Measurements from ENCODE around the gene HPS5. TPM values are rescaled to one million over a fixed set of nuclear protein-coding genes. Genes with fewer than 3 reads are reported as not detected.
"Not testable (repeated sequence)": the region's sequence is repeated elsewhere in the genome, so short reads cannot be mapped to it uniquely, and the experiment has no call there.

Gene HPS5
- total RNA-seq, 3 donors from 2014 or later, result 9.8 to 16.6 (median 14.1) TPM

- H3K4me3 ChIP-seq, result no peak overlapping the region
- no peak for TF ChIP-seq CTCF (IDR thresholded peaks at IDR 0.05)
- no peak for DNase-seq
- ATAC-seq, result no peak
- no peaks in the 10 kb centered on the region for H3K9me3 ChIP-seq
- intact Hi-C loops (cut with DNase I, micrococcal nuclease), result loop anchor here in 1 of 2 donors (5.0 kb wide), 1 partner anchor 73 kb away; no protein-coding TSS in a partner anchor
- H3K36me3 ChIP-seq (ENCODE audit: low read depth), result no peaks in the 10 kb centered on the region
- peaks cover 32% of the 10 kb centered on the region for H3K4me1 ChIP-seq (ENCODE audit: low read depth)
These were observed 2.4 kb upstream of the HPS5 start for GRCh38 chr11:18324381-18324780.

DNA sequence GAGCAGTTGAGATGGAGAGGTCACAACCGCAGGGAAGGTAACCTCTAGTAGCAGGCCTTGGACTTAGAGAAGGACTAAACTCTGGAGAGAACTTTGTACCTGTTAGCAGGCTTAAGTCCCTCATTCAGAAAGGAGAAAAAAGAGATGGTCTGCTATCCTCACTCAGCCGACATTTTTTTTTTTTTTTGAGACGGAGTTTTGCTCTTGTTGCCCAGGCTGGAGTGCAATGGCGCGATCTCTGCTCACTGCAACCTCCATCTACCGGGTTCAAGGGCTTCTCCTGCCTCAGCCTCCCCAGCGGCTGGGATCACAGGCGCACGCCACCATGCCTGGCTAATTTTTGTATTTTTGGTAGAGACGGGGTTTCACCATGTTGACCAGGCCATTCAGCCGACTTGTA, 1.9 kb upstream of the HPS5 start:
- not testable (repeated sequence) for H3K4me3 ChIP-seq; DNase-seq; H3K9me3 ChIP-seq; ATAC-seq; H3K36me3 ChIP-seq (ENCODE audit: low read depth)
- peaks cover 32% of the 10 kb centered on the region for H3K4me1 ChIP-seq (ENCODE audit: low read depth)
- intact Hi-C loops (cut with DNase I, micrococcal nuclease), result loop anchor here in 1 of 2 donors (5.0 kb wide), 1 partner anchor 73 kb away; no protein-coding TSS in a partner anchor

DNA sequence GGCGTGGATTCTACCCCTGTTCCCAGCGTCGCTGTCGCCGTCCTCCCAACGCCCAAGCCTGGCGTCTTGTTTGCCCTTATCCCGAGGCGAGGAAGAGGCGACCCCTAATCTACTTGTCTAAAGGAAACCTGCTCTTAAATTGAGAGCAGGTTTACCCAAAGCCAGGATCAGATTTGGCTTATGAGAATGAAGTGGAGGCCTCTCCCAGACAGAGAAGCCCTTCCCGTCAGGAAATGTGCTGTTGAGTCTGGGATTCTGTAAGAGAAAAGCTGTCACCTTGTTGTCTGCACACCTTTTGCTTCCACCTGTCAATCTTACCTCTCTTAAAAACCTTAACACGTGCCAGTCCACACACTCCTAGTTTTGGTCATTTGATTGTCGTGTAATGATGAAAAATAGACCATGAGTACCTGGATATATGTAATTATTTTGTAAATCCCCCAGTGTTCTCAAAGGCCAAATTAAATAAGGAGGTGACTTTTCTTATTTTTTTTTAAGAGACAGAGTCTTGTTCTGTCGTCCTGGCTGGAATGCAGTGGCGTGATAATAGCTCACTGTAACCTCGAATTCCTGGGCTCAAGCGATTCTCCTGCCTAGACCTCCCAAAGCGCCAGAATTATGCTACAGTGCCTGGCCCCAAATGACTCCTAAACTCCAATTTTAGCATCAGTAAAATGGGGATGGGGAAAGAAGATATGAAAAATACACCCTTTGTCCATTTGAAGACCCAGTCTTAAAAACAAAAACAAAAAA, 1.1 kb upstream of the HPS5 start:
- Histone ChIP-seq H3K36me3 (ENCODE audit: low read depth) (no peaks in the 10 kb centered on the region), H3K4me1 (ENCODE audit: low read depth) (peaks cover 32% of the 10 kb centered on the region), H3K9me3 (no peaks in the 10 kb centered on the region), H3K4me3 (peak overlapping the region; percentile 71)
- intact Hi-C loops (cut with DNase I, micrococcal nuclease), result loop anchor here in 1 of 2 donors (5.0 kb wide), 1 partner anchor 74 kb away; no protein-coding TSS in a partner anchor
- DNase-seq (peak in 1 of 3 donors; percentile 9), ATAC-seq (no peak)
- TF ChIP-seq CTCF (IDR thresholded peaks at IDR 0.05), result no peak

- no peak for TF ChIP-seq CTCF (IDR thresholded peaks at IDR 0.05)
- intact Hi-C loops (cut with DNase I, micrococcal nuclease), result loop anchor here in 1 of 2 donors (5.0 kb wide), 1 partner anchor 76 kb away; no protein-coding TSS in a partner anchor
These were observed 367 bp downstream of the HPS5 start for GRCh38 chr11:18321578-18321968.

GRCh38 chr11:18320617-18321016, 1.3 kb downstream of the HPS5 start:
- Histone ChIP-seq H3K9me3 (no peaks in the 10 kb centered on the region), H3K36me3 (ENCODE audit: low read depth) (no peaks in the 10 kb centered on the region), H3K4me1 (ENCODE audit: low read depth) (peaks cover 32% of the 10 kb centered on the region), H3K4me3 (no peak overlapping the region)
- no peak for TF ChIP-seq CTCF (IDR thresholded peaks at IDR 0.05)
- ATAC-seq (no peak), DNase-seq (no peak)
- intact Hi-C loops (cut with DNase I, micrococcal nuclease), result loop anchor here in 1 of 2 donors (5.0 kb wide), 1 partner anchor 77 kb away; no protein-coding TSS in a partner anchor

More at GRCh38 chr11:18321578-18321968, 367 bp downstream of the HPS5 start:
- Histone ChIP-seq H3K36me3 (ENCODE audit: low read depth) (no peaks in the 10 kb centered on the region), H3K9me3 (no peaks in the 10 kb centered on the region), H3K4me3 (peak overlapping the region; percentile 71), H3K4me1 (ENCODE audit: low read depth) (peaks cover 32% of the 10 kb centered on the region)
- ATAC-seq (peak; percentile 9), DNase-seq (no peak)

DNA sequence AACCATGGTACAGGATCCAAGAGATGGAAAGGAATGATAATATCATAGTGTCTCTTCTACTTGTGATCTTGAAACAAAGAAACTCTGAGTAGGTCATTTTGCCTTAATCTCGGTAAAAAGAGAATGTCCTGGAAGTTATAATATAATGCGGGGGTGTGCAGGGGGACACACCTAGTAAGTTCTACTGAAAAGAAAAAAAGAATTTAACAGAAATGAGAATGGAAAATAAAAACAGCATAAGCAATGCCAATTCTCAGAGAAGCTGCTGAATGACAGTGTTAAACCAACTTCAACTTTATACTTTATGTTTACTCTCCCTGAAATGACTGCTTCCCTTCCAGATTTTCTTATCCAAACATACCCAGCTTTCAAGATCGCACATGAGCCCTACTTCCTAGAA, 2.0 kb downstream of the HPS5 start:
- no peak for TF ChIP-seq CTCF (IDR thresholded peaks at IDR 0.05)
- no peak for ATAC-seq
- no peak for DNase-seq
- H3K36me3 ChIP-seq (ENCODE audit: low read depth), result no peaks in the 10 kb centered on the region
- intact Hi-C loops (cut with DNase I, micrococcal nuclease), result loop anchor here in 1 of 2 donors (5.0 kb wide), 1 partner anchor 77 kb away; no protein-coding TSS in a partner anchor
- H3K4me3 ChIP-seq, result no peak overlapping the region
- H3K4me1 ChIP-seq (ENCODE audit: low read depth), result peaks cover 28% of the 10 kb centered on the region
- no peaks in the 10 kb centered on the region for H3K9me3 ChIP-seq

Data from mucosa of descending colon (tissue), 3 donors.